Midbrain (tissue), 1 donor: ENCODE data around the gene MCC.

Experiments used
- DNase-seq: peaks from one replicate; lab custom pipeline; 2025; lab: John Stamatoyannopoulos, UW

MCC gene

GRCh38 chr5:113176196-113176595 lies 312.1 kb downstream of the MCC start:
- DNase-seq, result no peak

- DNase-seq, result no peak
These were observed 315.9 kb downstream of the MCC start for GRCh38 chr5:113172231-113172826.

GRCh38 chr5:113171520-113171919 lies 316.7 kb downstream of the MCC start:
- DNase-seq, result no peak

- DNase-seq, result no peak
These were observed 317.5 kb downstream of the MCC start for GRCh38 chr5:113170707-113171106.

- no peak for DNase-seq
These were observed 318.5 kb downstream of the MCC start for GRCh38 chr5:113169720-113170119.

- no peak for DNase-seq
These were observed 320.3 kb downstream of the MCC start for GRCh38 chr5:113167985-113168384.

- DNase-seq, result no peak
These were observed 321.3 kb downstream of the MCC start for GRCh38 chr5:113166852-113167366.

GRCh38 chr5:113166261-113166660 lies 322.0 kb downstream of the MCC start:
- no peak for DNase-seq

- DNase-seq, result no peak
These were observed 324.2 kb downstream of the MCC start for GRCh38 chr5:113164021-113164420.

- DNase-seq, result no peak
These were observed 324.9 kb downstream of the MCC start for GRCh38 chr5:113163328-113163727.

- no peak for DNase-seq
These were observed 325.5 kb downstream of the MCC start for GRCh38 chr5:113162770-113163169.

- DNase-seq, result no peak
These were observed 326.0 kb downstream of the MCC start for GRCh38 chr5:113162208-113162607.

- no peak for DNase-seq
These were observed 326.4 kb downstream of the MCC start for GRCh38 chr5:113161806-113162205.

GRCh38 chr5:113157886-113158285 lies 330.4 kb downstream of the MCC start:
- DNase-seq, result no peak

- no peak for DNase-seq
These were observed 331.9 kb downstream of the MCC start for GRCh38 chr5:113156271-113156877.

- DNase-seq, result no peak
These were observed 334.6 kb downstream of the MCC start for GRCh38 chr5:113153512-113154097.

GRCh38 chr5:113152380-113152740 lies 335.9 kb downstream of the MCC start:
- no peak for DNase-seq

- no peak for DNase-seq
These were observed 336.4 kb downstream of the MCC start for GRCh38 chr5:113151641-113152379.

GRCh38 chr5:113150821-113151220 lies 337.4 kb downstream of the MCC start:
- no peak for DNase-seq

GRCh38 chr5:113150221-113150620 lies 338.0 kb downstream of the MCC start:
- DNase-seq, result no peak

- DNase-seq, result no peak
These were observed 340.7 kb downstream of the MCC start for GRCh38 chr5:113147537-113147936.

- no peak for DNase-seq
These were observed 341.1 kb downstream of the MCC start for GRCh38 chr5:113147101-113147508.
